GM18505 (cell line): ENCODE data around the gene ITIH5.

Experiments
- ATAC-seq: cut with Tn5 transposase; IDR thresholded peaks from one replicate; pipeline ENCODE4 v1.9.1; 2021; ENCODE audit not compliant: unreplicated experiment
- POLR2A ChIP-seq: IDR thresholded peaks from 4 replicates; pipeline ENCODE4 v1.6.1; 2011; ENCODE audit warnings: borderline replicate concordance; ENCODE audit not compliant: insufficient read depth, insufficient read length; ENCODE audit errors: extremely low read depth

Gene ITIH5

DNA sequence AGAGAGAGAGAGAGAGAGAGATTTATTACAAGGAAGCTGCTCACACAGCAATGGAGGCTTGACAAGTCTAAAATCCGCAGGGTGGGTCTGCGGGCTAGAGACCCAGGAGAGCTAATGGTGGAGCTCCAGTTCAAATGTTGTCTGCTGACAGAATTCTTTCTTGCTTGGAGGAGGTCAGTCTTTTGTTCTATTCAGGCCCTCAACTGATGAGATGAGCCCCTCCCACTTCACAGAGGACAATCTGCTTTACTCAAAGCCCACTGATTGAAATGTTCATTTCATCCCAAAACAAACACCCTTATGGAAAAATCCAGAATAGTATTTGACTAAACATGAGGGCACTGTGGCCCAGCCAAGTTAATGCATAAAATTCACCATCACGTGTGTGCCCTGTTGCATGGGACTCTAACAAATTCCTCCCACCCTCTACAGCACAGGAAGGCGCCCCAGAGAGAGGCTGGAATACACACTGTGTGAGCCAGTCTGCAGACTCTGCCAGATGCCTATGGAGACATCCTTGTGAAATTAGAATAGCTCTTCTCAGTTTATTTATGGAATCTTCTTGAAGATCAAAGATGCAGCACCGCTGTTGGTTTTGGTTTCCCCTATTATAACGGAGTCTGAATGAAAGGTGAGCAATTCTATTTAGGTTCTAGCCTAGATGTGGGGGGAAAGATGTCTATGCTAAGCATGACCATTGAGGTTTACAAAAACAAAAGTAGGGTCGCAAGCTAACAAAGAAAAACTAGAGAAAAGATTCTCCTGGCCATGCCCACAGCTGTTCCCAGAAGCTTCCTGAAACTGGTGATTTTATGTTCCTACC is 132.9 kb downstream of the ITIH5 start:
- no peak for ATAC-seq
- no peak for TF ChIP-seq POLR2A

- TF ChIP-seq POLR2A = no peak
- ATAC-seq = no peak
Measured at GRCh38 chr10:7532723-7533498, 133.9 kb downstream of the ITIH5 start.

DNA sequence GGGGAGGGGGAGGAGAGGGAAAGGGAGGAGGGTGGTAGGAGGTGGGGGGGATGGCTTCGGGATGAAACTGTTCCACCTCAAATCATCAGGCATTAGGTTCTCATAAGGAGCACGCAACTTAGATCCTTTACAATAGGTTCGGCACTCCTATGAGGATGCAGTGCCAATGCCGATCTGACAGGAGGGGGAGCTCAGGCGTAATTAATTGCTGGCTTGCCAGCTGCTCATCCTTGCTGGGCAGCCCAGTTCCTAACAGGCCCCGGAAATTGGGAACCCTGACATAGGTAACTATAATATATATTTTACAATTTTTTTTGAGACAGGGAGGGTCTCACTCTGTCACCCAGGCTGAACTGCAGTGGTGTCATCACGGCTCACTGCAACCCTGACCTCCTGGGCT is 137.1 kb downstream of the ITIH5 start:
- ATAC-seq = no peak
- TF ChIP-seq POLR2A = no peak

GRCh38 chr10:7527468-7527867 is 139.3 kb downstream of the ITIH5 start:
- TF ChIP-seq POLR2A = no peak
- ATAC-seq = no peak

DNA sequence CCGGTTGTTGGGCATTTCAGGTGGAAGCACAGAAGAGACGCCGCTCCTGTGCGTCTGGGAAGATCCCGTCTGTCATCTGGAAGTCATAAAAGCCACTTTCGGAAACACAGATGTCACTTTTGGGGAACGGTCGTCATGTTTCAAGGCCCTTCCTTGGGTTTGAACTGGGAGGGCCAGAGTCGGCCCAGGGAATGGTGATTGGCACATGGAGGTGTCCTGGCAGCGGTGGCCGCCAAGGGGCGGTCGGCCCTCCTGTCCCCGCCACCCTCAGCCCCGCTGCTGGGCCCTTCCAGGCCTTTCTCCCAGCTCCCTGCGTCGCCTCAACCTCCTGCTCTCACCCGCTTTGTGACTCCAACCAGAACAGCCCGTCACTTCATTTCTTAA is 140.8 kb downstream of the ITIH5 start:
- no peak for ATAC-seq
- no peak for TF ChIP-seq POLR2A

DNA sequence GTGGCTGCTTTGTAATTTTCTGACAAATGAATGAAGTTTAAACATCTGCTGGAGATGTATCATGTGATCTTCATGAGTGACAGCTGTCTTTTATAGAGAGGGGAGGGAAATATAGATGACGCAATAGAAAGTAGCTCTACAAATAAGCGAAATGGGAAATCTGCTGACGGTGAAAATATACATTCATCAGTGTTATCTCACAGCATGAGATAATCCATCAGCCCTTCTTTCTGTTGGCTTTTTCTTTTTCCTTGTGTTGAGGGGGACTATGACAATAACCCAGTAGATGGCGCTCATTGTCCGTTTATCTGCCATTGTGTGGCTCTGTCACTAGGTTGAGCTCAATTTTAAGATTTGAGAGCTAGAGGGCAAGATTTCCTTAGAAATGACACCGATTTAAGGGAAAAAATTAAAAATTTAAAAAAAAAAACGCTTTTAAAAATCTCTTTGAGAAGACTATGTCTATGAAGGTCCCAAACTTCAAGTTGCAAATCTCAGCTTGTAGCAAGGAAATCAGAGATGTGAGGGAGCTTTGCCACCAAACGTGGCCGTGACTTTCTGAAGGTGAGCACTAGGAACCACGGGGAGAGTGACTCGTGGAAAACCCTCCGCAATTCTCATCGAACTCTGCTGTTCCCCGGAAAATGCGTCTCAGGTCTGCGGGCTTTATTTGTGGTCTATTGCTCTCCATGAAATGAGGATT is 141.3 kb downstream of the ITIH5 start:
- peak; percentile 62 for ATAC-seq

GRCh38 chr10:7523656-7524055 is 143.1 kb downstream of the ITIH5 start:
- TF ChIP-seq POLR2A = no peak
- ATAC-seq = no peak

More for the DNA sequence above, 141.3 kb downstream of the ITIH5 start:
- TF ChIP-seq POLR2A = no peak

- no peak for TF ChIP-seq POLR2A
- ATAC-seq = peak; percentile 91
Measured at GRCh38 chr10:7520507-7521485, 146.0 kb downstream of the ITIH5 start.

DNA sequence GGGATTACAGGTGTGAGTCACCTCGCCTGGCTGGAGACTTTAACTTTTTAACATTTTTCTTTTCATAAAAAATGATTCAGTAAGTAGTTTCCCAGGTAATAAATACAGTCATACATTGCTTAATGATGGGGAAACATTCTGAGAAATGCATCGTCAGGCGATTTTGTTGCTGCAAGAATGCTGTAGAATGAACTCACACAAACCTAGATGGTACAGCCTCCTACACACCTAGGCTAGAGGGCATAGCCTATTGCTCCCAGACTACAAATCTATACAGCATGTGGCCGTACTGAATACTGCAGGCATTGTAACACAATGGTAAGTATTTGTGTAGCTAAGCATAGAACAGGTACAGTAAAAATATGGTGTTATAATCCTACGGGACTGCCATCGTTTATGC is 147.4 kb downstream of the ITIH5 start:
- no peak for ATAC-seq
- TF ChIP-seq POLR2A = no peak

- no peak for TF ChIP-seq POLR2A
- no peak for ATAC-seq
Measured at GRCh38 chr10:7518693-7519092, 148.1 kb downstream of the ITIH5 start.

DNA sequence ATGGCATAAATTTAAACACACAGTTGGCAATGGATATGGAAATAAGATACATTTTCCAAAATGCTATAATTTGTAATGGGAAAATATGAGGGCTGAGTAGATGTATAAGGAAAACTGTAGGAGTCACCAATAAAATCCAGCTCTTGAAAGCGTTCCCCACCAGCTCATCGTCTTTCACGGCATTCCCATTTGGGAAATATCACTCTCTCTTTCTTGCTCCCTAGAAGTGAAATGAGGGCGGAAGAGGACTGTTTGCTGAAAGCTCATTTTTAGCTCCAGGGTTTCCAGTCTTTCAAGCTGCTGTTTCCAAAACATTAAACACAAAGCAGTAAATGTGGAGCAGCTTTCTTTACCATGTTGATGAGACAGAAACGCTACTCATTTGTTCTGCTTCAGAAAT is 151.3 kb downstream of the ITIH5 start:
- no peak for ATAC-seq
- TF ChIP-seq POLR2A = no peak

DNA sequence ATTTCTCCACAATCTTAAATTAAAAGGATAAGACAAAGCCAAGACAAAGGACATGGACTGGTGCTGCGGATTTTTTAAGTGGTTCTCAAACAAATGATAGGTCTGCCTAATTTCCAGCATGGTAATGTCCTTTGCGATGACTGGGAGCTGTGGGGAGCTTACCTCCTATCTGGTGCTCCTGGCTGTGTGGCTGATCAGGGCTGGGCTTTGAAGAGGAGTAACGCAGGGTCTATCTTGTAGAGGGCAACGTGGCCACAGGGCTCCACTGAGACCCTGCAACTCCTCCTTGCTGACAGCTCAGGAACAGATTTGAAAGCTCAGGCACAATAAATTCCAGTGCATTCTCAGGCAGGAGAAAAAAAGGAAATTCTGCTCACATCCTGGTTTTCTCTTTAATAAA is 152.8 kb downstream of the ITIH5 start:
- no peak for ATAC-seq

More for the DNA sequence above, 152.8 kb downstream of the ITIH5 start:
- no peak for TF ChIP-seq POLR2A
